OCI-LY7 (cell line): ENCODE results near the gene RHEX. TPM values are rescaled to one million over a fixed set of nuclear protein-coding genes. Genes with fewer than 3 reads are reported as not detected.
"Not testable (repeated sequence)": the region's sequence is repeated elsewhere in the genome, so short reads cannot be mapped to it uniquely, and the experiment has no call there.

Source experiments
- BruUV-seq: library from RNA; stranded (reverse); fragments of 400-500 nt; replicated peaks from 2 replicates; lab custom pipeline; 2021; lab: Mats Ljungman, UMichigan
- CTCF ChIA-PET: fragments of 300-600 bp; sonication (Branson Sonifier 250); formaldehyde crosslinking; loops from one replicate; lab custom pipeline; 2022; ENCODE audit warnings: antibody characterized with exemption; ENCODE audit not compliant: unreplicated experiment; lab: Charles Lee
- POLR2A ChIA-PET: fragments of 300-600 bp; sonication (Branson Sonifier 250); formaldehyde crosslinking; loops from one replicate; lab custom pipeline; 2022; ENCODE audit warnings: antibody characterized with exemption; lab: Charles Lee
- DNase-seq: peaks from one replicate; pipeline ENCODE4 v3.0.0-alpha.2; 2015; ENCODE audit warnings: low spot score
- H2AFZ ChIP-seq: fragments of 200-600 bp; sonication (generic), shearing (Covaris generic); 2 replicates; pipeline ENCODE4 v1.6.1; 2014; ENCODE audit warnings: mild to moderate bottlenecking, antibody characterized with exemption, low read length, moderate library complexity
- H3K27ac ChIP-seq: fragments of 200-600 bp; sonication (generic); 2 replicates; pipeline ENCODE4 v1.5.1; 2014; ENCODE audit warnings: mixed run types, low read depth, mild to moderate bottlenecking, moderate library complexity, low read length, inconsistent platforms; ENCODE audit not compliant: poor library complexity, severe bottlenecking
- H3K36me3 ChIP-seq: fragments of 200-600 bp; sonication (generic); 2 replicates; pipeline ENCODE4 v1.6.1; 2014; ENCODE audit warnings: mild to moderate bottlenecking, antibody characterized with exemption, low read length, moderate library complexity, mixed read lengths; ENCODE audit not compliant: insufficient read depth
- H3K4me1 ChIP-seq: fragments of 200-600 bp; sonication (generic); 2 replicates; pipeline ENCODE4 v1.5.1; 2014; ENCODE audit warnings: mild to moderate bottlenecking, low read length; ENCODE audit not compliant: insufficient read depth, poor library complexity, severe bottlenecking
- H3K4me2 ChIP-seq: fragments of 200-600 bp; sonication (generic); 2 replicates; pipeline ENCODE4 v1.6.1; 2014; ENCODE audit warnings: mild to moderate bottlenecking, low read length
- H3K4me3 ChIP-seq: fragments of 200-600 bp; sonication (generic); 2 replicates; pipeline ENCODE4 v1.5.1; 2014; ENCODE audit warnings: mild to moderate bottlenecking, low read depth, low read length; ENCODE audit not compliant: poor library complexity, severe bottlenecking
- H3K79me2 ChIP-seq: fragments of 200-600 bp; sonication (generic); 2 replicates; pipeline ENCODE4 v1.6.1; 2016; ENCODE audit warnings: low read depth, mild to moderate bottlenecking, low read length, moderate library complexity, mixed read lengths; ENCODE audit not compliant: insufficient read depth
- H3K9me2 ChIP-seq: fragments of 200-600 bp; sonication (generic); 2 replicates; pipeline ENCODE4 v1.6.1; 2016; ENCODE audit warnings: mild to moderate bottlenecking, low read length, mixed read lengths; ENCODE audit not compliant: insufficient read depth
- H3K9me3 ChIP-seq: fragments of 200-600 bp; sonication (generic); 2 replicates; pipeline ENCODE4 v1.6.1; 2014; ENCODE audit warnings: mild to moderate bottlenecking, mixed run types, low read length, mixed read lengths
- H4K20me1 ChIP-seq: fragments of 200-600 bp; sonication (generic); 2 replicates; pipeline ENCODE4 v1.6.1; 2014; ENCODE audit warnings: mild to moderate bottlenecking, antibody characterized with exemption, low read length, moderate library complexity, mixed read lengths; ENCODE audit not compliant: insufficient read depth
- EZH2phosphoT487 ChIP-seq: fragments of 200-600 bp; sonication (generic); IDR thresholded peaks from 2 replicates; pipeline ENCODE4 v1.6.1; 2018; ENCODE audit warnings: low read depth, borderline replicate concordance, mild to moderate bottlenecking, mixed run types, antibody characterized with exemption, low read length, moderate library complexity, mixed read lengths
- intact Hi-C: fragments of 100-400 bp; cut with micrococcal nuclease; formaldehyde crosslinking; loops from one replicate; pipeline ENCODE4 v1.10.0; 2022; ENCODE audit not compliant: unreplicated experiment
- total RNA-seq, 2 experiments: library from RNA; depleted of rRNA in 1 of 2; stranded (reverse); fragments of >200 nt in 1 of 2; shearing (Covaris generic) in 1 of 2; gene quantifications; 2 replicates each; pipeline ENCODE4 v1.2.3, GENCODE V29; 2014 to 2022
- TF ChIP-seq, protein P1 (sequence below): fragments of 200-600 bp; sonication (generic); conservative IDR thresholded peaks from 2 replicates; pipeline ENCODE4 v1.5.1; 2014; ENCODE audit warnings: mild to moderate bottlenecking, antibody characterized with exemption, low read length, moderate library complexity, mixed read lengths

Gene RHEX
- total RNA-seq, 2 experiments from 2014 or later: 5.0 to 9.9 TPM

- POLR2A ChIA-PET: interaction anchor here (0.6 to 3.2 kb wide), 13 partner anchors 10 to 867 kb away, joined by 3 to 25 read pairs (median 4); no protein-coding TSS in a partner anchor
- H3K9me3 ChIP-seq, H2AFZ ChIP-seq, H3K9me2 ChIP-seq, DNase-seq, H4K20me1 ChIP-seq: not testable (repeated sequence)
- Histone ChIP-seq H3K27ac (peak overlapping the region; percentile 98), H3K36me3 (peaks cover 62% of the 10 kb centered on the region), H3K4me2 (peak overlapping the region; percentile 85), H3K4me1 (peaks cover 72% of the 10 kb centered on the region), H3K79me2 (peaks cover 77% of the 10 kb centered on the region), H3K4me3 (peak overlapping the region; percentile 75)
- CTCF ChIA-PET: interaction anchor here (0.9 to 1.2 kb wide), 2 partner anchors 9 to 16 kb away, joined by 3 read pairs; no protein-coding TSS in a partner anchor
- intact Hi-C loops: loop anchor here (5.0 to 10.0 kb wide), 3 partner anchors 419 to 869 kb away; partner anchors contain the start of genes FCMR and IKBKE
- TSS peak; percentile 60 for BruUV-seq
Observed at GRCh38 chr1:206055639-206056323, 2.8 kb downstream of the RHEX start.

DNA sequence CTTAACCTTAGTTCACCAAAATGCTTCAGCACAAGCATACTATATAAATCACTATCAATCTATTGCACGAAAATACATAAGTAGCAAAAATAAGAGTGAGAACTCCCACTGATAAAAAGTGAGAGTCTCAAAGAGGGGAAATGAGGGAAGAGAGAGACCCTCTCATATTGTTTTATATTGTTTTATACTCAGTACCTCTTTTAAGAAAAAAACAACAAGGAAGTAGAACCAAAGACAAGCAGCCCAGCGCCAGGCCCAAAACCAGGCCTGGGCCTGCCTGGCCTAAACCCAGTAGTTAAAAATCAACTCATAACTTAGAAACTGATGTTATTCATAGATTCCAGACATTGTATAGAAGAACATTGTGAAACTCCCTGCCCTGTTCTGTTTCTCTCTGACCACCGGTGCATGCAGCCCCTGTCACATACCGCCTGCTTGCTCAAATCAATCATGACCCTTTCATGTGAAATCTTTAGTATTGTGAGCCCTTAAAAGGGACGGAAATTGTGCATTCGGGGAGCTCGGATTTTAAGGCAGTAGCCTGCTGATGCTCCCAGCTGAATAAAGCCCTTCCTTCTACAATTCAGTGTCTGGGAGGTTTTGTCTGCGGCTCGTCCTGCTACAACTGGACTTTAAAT is 5.4 kb downstream of the RHEX start:
- BruUV-seq, CTCF ChIA-PET, DNase-seq, H3K9me3 ChIP-seq, H4K20me1 ChIP-seq, H3K9me2 ChIP-seq, H2AFZ ChIP-seq: not testable (repeated sequence)
- Histone ChIP-seq H3K4me3 (peak overlapping the region; percentile 75), H3K79me2 (peaks cover 75% of the 10 kb centered on the region), H3K4me2 (peak overlapping the region; percentile 85), H3K36me3 (peaks cover 83% of the 10 kb centered on the region), H3K4me1 (peaks cover 57% of the 10 kb centered on the region), H3K27ac (peak overlapping the region; percentile 98)
- POLR2A ChIA-PET: interaction anchor here (0.6 to 1.5 kb wide), 2 partner anchors 9 to 14 kb away, joined by 3 to 4 read pairs; no protein-coding TSS in a partner anchor
- intact Hi-C loops: loop anchor here (5.0 to 10.0 kb wide), 3 partner anchors 416 to 866 kb away; partner anchors contain the start of genes FCMR and IKBKE

GRCh38 chr1:206058927-206059292 is 5.9 kb downstream of the RHEX start:
- Histone ChIP-seq H3K27ac (peak overlapping the region; percentile 98), H3K4me1 (peaks cover 57% of the 10 kb centered on the region), H3K4me2 (peak overlapping the region; percentile 47), H2AFZ (no peak overlapping the region), H3K9me2 (no peaks in the 10 kb centered on the region), H3K79me2 (peaks cover 70% of the 10 kb centered on the region), H3K4me3 (no peak overlapping the region), H3K36me3 (peaks cover 82% of the 10 kb centered on the region), H4K20me1 (no peaks in the 10 kb centered on the region), H3K9me3 (no peaks in the 10 kb centered on the region)
- intact Hi-C loops: loop anchor here (5.0 to 10.0 kb wide), 3 partner anchors 416 to 866 kb away; partner anchors contain the start of genes FCMR and IKBKE
- POLR2A ChIA-PET: interaction anchor here (1.5 kb wide), 1 partner anchor 14 kb away, joined by 4 read pairs; no protein-coding TSS in a partner anchor
- CTCF ChIA-PET: no interaction called here
- DNase-seq: no peak
- BruUV-seq: no TSS peak
- TF ChIP-seq EZH2phosphoT487: no peak
- TF ChIP-seq, protein P1, sequence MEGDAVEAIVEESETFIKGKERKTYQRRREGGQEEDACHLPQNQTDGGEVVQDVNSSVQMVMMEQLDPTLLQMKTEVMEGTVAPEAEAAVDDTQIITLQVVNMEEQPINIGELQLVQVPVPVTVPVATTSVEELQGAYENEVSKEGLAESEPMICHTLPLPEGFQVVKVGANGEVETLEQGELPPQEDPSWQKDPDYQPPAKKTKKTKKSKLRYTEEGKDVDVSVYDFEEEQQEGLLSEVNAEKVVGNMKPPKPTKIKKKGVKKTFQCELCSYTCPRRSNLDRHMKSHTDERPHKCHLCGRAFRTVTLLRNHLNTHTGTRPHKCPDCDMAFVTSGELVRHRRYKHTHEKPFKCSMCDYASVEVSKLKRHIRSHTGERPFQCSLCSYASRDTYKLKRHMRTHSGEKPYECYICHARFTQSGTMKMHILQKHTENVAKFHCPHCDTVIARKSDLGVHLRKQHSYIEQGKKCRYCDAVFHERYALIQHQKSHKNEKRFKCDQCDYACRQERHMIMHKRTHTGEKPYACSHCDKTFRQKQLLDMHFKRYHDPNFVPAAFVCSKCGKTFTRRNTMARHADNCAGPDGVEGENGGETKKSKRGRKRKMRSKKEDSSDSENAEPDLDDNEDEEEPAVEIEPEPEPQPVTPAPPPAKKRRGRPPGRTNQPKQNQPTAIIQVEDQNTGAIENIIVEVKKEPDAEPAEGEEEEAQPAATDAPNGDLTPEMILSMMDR: no peak
